GM18498 (cell line): ENCODE measurements around the gene BET1L.

Experiments used
- ATAC-seq: cut with Tn5 transposase; IDR thresholded peaks from one replicate; pipeline ENCODE4 v1.9.1; 2021; ENCODE audit warnings: mild to moderate bottlenecking, moderate library complexity; ENCODE audit not compliant: unreplicated experiment

The BET1L gene

GRCh38 chr11:210803-211180, 3.6 kb upstream of the BET1L start:
- ATAC-seq: no peak

DNA sequence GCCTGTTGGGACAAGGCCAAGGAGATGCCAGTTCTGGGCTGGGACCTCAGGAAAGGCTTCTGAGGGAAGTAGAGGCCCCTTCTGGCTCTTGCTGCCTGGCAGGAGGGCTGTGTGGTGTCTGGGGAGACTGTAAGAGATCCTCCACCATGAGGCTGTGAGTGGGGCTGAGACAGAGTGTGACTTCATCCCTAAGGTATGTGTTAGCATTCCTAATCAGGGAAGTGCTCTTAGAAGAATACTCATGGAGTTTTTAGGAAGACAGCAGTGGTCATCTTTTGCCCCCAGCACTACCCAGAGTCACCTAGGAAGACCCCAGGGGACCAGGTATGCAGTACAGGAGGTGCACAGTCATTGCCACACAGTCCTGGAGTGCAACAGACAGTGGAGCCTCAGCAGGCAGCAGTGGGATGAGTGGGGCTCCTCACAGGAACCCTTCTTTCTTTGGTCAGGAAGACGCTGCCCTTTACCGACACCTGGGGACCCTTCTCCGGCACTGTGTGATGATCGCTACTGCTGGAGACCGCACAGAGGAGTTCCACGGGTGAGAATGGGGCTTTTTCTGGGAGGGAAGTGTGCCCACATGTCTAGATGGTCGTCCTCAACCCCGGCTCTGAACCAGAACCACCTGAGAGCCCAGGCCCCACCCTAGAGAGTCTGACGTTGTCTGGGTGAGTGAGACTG, 3.1 kb upstream of the BET1L start:
- ATAC-seq: no peak

DNA sequence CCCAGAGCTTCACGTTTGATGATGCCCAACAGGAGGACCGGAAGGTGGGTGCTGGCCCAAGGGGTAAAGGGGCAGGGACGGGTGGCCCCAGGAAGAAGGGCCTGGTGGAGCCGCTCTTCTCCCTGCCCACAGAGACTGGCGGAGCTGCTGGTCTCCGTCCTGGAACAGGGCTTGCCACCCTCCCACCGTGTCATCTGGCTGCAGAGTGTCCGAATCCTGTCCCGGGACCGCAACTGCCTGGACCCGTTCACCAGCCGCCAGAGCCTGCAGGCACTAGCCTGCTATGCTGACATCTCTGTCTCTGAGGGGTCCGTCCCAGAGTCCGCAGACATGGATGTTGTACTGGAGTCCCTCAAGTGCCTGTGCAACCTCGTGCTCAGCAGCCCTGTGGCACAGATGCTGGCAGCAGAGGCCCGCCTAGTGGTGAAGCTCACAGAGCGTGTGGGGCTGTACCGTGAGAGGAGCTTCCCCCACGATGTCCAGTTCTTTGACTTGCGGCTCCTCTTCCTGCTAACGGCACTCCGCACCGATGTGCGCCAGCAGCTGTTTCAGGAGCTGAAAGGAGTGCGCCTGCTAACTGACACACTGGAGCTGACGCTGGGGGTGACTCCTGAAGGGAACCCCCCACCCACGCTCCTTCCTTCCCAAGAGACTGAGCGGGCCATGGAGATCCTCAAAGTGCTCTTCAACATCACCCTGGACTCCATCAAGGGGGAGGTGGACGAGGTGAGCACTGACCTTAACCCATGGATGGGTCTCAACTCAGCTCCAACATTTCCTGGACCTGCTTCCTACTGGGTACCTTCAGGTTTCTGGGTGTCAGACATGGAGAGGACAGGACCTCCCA, 2.3 kb upstream of the BET1L start:
- no peak for ATAC-seq

DNA sequence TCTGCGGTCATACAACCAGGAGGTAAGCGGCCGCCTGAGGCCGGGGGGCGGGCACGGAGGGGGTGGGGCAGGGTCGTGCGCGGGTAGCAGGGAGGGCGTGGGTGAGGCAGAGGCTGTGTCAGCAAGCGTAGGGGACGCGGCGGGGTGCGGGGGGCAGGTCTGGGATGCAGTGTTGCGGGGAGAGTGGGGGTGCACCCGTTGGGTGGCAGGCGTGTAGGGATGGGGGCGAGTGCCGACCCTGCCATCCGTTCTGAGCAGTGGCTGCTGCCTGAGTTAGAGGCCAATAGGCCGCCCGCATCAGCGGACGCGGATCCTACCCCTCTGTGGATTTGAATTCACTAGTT, 1.7 kb upstream of the BET1L start:
- ATAC-seq: peak; percentile 0

DNA sequence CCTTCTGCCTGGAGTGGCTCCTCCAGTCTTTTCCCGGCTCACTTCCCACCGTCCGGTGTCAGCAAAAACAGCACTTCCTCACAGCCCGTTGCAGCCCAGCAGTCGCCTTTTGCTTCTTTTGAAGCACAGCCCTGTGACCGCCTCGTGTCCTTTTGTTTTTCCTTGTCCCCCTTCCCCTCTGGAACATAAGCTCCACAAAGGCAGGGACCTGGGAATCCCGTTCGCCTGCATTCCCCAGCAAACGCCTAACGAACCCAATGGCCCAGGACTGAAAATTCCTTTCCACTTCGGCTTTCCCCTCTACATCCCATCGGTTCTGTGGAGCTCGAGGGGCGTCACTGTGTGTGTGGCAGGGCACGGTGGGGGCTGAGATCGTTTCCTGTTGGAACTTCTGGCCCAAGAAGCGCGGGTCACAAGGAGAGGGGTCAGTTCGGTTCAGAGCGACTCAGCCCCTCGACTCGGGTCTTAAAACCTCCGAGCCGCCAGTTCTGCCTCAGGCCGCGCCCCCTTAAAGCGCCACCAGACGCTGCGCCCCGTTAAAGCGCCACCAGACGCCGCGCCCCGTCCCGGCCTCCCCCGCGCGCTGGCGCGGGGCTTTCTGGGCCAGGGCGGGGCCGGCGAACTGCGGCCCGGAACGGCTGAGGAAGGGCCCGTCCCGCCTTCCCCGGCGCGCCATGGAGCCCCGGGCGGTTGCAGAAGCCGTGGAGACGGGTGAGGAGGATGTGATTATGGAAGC, 1.1 kb upstream of the BET1L start:
- ATAC-seq: peak; percentile 46

DNA sequence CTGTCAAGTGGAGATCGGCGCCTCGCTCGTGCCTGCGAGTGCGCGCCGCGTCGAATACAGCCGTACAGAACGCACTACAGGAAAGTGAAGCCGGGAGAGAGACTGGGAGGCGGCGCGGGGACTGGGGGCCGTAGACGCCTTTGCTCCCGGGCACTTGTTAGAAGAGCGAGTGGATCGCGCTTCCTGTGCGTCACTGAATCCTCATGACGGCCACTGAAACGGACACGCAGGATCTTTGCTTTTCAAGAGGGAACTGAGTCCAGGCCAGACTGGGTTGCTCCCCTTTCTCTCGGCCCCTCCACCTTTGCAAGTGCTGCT, 623 bp upstream of the BET1L start:
- ATAC-seq: peak; percentile 1

DNA sequence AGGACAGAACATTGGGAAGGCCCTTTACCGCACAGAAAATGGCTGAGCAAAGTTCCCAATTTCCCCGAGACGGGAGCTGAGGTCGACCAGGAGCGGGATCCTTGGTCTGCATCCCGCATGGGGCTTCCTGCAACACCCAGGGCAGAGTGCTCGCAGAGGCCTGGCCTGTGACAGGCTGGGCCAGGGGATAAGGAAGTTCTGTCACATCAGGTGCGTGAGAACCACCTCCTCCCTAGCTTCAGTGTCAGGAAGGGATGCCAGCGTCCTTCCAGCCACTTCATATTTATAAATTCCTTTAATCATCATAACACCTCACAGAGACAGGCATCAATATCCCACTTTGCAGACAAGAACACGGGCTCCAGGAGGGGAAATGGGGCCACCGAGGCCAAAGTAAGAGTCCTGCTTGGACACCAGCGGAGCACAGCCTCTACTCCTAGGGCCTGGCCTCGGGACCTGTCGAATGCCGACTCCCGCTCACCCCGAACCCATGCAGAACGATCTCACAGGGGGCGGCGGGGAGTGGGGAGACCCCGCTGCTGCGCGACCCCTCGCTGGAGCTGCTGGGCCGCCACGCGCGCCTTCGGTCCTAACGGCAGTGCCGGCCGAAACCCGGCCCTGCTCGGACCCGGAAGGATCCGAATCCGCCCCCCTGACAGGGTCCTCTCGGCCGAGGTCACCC, 532 bp downstream of the BET1L start:
- peak; percentile 1 for ATAC-seq

GRCh38 chr11:206002-206384, 1.2 kb downstream of the BET1L start:
- ATAC-seq: no peak

GRCh38 chr11:205221-206001, 1.8 kb downstream of the BET1L start:
- ATAC-seq: no peak

DNA sequence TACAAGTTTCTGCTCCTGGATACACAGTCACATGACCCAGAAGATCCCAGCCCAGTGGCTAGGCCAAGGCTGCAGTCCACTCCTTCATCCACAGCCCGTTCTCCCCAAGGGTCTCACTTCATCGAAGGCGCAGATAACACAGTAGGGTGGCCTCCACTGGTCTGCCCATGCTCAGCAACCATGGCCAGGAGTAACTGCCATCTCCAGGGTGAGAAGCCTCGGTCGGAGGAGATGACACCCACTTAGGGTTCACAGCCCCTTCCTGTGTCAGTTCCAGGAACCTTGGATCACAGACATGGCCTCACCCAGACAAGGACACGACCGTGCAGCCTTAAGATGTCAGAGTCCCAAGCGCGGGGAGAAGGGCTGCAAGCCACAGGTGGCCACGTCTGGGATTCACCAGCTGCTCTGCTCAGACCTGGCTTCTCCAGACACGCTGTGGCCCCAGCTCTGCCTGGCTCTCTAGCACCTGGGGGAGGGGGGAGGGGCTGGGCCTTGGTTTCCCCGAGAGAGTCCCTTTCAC, 2.6 kb downstream of the BET1L start:
- no peak for ATAC-seq

DNA sequence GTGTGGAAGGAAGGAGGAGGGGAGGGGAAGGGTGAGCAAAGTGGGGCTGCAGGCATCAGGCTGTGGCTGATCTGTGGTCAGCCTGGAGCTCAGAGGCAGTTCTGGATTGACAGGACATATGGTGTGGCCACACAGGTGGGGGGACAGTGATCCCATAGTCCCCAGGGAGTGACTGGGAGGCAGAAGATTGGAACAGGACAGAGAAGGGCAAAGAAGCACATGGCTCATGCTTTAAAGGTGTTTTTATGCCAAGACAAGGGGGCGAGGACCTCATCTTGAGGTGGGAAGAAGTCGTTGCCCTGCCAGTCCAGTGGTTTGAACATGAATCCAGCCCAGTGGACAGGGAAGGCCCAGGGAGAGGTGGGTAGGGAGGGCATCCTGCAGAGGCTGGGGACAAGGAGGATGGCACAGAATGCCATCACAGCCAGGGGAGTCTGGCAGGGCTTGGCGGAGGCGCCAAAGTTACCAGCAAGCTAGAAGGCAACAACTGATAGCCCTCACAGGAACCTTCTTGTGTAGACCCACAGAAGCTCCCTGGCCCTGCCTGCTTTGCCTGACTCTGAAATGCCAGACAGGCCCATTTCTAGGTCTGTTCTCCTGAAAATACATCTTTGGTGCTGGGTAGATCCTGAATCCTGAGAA, 3.1 kb downstream of the BET1L start:
- no peak for ATAC-seq

GRCh38 chr11:203056-203944, 3.9 kb downstream of the BET1L start:
- ATAC-seq: no peak

DNA sequence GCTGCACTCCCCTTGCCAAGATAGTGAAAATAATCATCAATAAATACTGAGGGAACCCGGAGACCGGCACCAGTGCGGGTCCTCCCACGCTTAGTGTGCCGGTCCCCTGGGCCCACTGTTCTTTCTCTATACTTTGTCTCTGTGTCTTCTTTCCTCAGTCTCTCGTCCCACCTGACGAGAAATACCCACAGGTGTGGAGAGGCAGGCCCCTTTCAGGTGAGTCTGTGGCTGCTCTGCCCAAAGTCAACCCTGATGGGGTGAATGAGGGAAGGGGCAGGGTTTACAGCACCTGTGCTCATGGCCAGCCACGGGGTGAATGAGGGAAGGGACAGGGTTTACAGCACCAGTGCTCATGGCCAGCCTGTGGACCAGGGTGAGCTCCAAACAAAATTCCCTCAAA, 4.7 kb downstream of the BET1L start:
- ATAC-seq: no peak

DNA sequence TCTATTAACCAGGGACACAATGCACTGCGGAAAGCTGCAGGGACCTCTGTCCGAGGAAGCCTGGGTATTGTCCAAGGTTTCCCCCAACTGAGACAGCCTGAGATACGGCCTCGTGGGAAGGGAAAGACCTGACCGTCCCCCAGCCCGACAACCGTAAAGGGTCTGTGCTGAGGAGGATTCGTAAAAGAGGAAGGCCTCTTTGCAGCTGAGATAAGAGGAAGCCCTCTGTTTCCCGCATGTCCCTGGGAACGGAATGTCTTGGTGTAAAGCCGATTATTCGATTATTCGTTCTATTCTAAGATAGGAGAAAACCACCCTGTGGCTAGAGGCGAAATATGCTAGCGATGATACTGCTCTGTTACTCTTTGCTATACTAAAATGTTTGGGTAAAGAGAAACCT, 5.2 kb downstream of the BET1L start:
- no peak for ATAC-seq

GRCh38 chr11:200224-201003, 6.8 kb downstream of the BET1L start:
- no peak for ATAC-seq

DNA sequence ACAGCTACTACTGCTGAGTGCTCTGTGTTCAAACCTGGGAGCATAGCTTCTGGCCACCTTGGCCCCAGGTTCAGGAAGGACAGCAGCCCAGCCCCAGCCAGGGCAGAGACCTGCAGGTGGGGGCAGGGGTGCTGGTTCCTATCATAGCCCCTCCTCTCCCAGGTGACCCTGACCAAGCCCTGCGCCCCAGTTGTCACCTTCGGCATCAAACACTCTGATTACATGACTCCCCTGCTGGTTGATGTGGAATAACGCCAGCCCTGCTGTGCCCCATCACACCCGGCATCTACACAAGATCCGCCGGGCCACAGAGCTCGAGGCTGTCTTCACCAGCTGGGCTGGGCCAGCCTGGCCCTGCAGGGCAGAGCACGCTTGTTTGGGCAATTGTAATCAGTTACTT, 7.4 kb downstream of the BET1L start:
- ATAC-seq: no peak

- ATAC-seq: no peak
Observed at GRCh38 chr11:199004-199581, 8.1 kb downstream of the BET1L start.

GRCh38 chr11:198236-198806, 8.9 kb downstream of the BET1L start:
- no peak for ATAC-seq
